ENCODE results near the gene CCDC89.
"Not testable (repeated sequence)": the region's sequence is repeated elsewhere in the genome, so short reads cannot be mapped to it uniquely, and the experiment has no call there.

Gene CCDC89

GRCh38 chr11:85685125-85685819 lies 723 bp downstream of the CCDC89 start:
- no peak for DNase-seq

- DNase-seq, result peak; percentile 22 to 58 (median 33)
Measured at GRCh38 chr11:85682330-85683305, 3.4 kb downstream of the CCDC89 start.

- no peak for DNase-seq
Measured at GRCh38 chr11:85680897-85681296, 5.1 kb downstream of the CCDC89 start.

- no peak for DNase-seq
Measured at GRCh38 chr11:85679576-85679975, 6.4 kb downstream of the CCDC89 start.

GRCh38 chr11:85673393-85673792 lies 12.6 kb downstream of the CCDC89 start:
- peak in 1 of 5 donors; percentile 42 for DNase-seq

GRCh38 chr11:85672105-85672902 lies 13.7 kb downstream of the CCDC89 start:
- no peak for DNase-seq

- DNase-seq, result not testable (repeated sequence)
Measured at GRCh38 chr11:85670949-85671663, 14.9 kb downstream of the CCDC89 start.

- no peak for DNase-seq
Measured at GRCh38 chr11:85668157-85668556, 17.8 kb downstream of the CCDC89 start.

- no peak for DNase-seq
Measured at GRCh38 chr11:85666687-85667086, 19.3 kb downstream of the CCDC89 start.

GRCh38 chr11:85665733-85666132 lies 20.3 kb downstream of the CCDC89 start:
- DNase-seq, result no peak

GRCh38 chr11:85664615-85665481 lies 21.1 kb downstream of the CCDC89 start, which contains the start of gene CREBZF:
CREBZF (minus strand) TSS chr11:85665129; CDS start chr11:85664875, 254 bp downstream.
- peak; percentile 77 to 95 (median 88) for DNase-seq

- DNase-seq, result peak; percentile 80 to 90 (median 88)
Measured at GRCh38 chr11:85663753-85664614, 22.0 kb downstream of the CCDC89 start.

- DNase-seq, result peak in 2 of 5 donors; percentile 7 to 36
Measured at GRCh38 chr11:85663080-85663752, 22.8 kb downstream of the CCDC89 start.

- no peak for DNase-seq
Measured at GRCh38 chr11:85661972-85662664, 23.9 kb downstream of the CCDC89 start.

GRCh38 chr11:85658180-85658579 lies 27.8 kb downstream of the CCDC89 start:
- DNase-seq, result no peak

GRCh38 chr11:85656777-85657176 lies 29.2 kb downstream of the CCDC89 start:
- no peak for DNase-seq

- DNase-seq, result not testable (repeated sequence)
Measured at GRCh38 chr11:85654343-85654742, 31.7 kb downstream of the CCDC89 start.

- no peak for DNase-seq
Measured at GRCh38 chr11:85652786-85653447, 33.1 kb downstream of the CCDC89 start.
